GM19025 (cell line): ENCODE measurements around the gene HSD17B4.
"Not testable (repeated sequence)": the region's sequence is repeated elsewhere in the genome, so short reads cannot be mapped to it uniquely, and the experiment has no call there.

ENCODE experiments used
- ATAC-seq: cut with Tn5 transposase; IDR thresholded peaks from one replicate; pipeline ENCODE4 v1.9.1; 2021; ENCODE audit warnings: mild to moderate bottlenecking, low read depth, moderate library complexity; ENCODE audit not compliant: unreplicated experiment

The HSD17B4 gene

GRCh38 chr5:119476341-119476740, 24.0 kb downstream of the HSD17B4 start:
- ATAC-seq = no peak

- no peak for ATAC-seq
These were observed 26.5 kb downstream of the HSD17B4 start for GRCh38 chr5:119478781-119479180.

- ATAC-seq = not testable (repeated sequence)
These were observed 28.3 kb downstream of the HSD17B4 start for GRCh38 chr5:119480629-119481028.

DNA sequence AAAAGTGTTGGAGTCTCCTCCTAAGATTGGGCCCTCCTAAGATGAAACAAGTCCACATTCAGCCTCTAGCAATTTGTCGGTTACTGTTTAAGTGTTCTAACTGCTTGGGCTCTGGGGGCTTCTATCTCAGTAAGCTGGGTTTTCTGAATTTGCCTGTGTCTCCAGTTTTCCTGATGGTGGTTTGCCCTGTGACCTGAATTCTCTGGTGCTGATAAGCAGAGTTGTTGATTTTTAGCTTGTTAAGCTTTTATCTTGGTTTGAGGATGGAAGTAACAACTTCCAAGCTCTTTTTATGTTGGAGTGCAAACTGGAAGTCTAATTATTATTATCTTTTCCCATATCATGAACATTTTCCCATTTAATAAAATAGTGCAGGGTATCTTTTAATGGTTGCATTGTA, 30.9 kb downstream of the HSD17B4 start:
- no peak for ATAC-seq

DNA sequence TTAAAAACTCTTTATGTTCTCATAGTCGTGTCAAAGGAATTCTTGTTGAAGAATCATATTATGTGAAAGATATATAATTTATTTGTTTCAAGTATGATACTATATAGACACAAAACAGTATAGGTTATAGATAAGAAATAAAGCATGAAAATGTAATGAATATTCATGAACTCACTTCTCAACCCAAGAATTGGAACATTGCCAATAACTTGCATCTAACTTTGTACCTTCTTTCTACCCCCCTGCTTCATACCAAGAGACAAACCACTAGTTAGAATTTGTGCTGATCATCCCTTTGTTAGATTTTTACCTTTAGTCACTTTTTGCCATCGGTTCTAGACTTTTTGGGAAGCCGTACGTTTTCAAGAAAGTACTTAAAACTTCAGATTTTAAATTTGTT, 32.6 kb downstream of the HSD17B4 start:
- ATAC-seq = no peak

DNA sequence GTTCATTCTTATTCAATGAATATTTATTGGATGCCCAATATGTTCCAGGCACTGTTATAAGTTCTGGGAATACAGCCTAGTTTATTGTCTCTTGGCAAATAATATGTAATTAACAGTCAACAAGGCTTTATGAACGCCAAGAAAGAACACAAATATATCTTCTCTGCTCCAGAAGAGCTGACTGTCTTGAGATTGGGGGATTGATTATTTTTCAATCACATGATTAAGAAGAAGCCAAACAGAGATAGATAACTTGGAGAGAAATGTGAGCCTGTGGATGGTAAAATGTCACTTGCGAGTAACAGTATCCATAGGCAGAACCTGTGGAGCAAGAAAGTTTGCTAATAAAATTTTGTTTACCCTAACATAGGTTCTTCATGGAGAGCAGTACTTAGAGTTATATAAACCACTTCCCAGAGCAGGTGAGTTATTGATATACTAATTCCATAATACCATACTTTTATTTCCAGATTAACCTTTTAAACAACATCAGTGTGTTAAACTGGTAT, 49.4 kb downstream of the HSD17B4 start:
- no peak for ATAC-seq

DNA sequence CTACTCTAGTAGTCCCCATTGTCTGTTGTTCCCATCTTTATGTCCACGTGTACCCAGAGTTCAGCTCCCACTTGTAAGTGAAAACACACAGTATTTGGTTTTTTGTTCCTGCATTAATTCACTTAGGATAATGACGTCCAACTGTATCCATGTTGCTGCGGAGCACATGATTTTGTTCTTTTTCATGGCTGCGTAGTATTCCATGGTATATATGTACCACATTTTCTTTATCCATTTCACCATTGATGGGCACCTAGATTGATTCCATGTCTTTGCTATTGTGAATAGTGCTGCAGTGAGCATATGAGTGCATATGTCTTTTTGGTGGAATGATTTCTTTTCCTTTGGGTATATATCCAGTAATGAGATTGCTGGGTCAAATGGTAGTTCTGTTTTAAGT, 51.6 kb downstream of the HSD17B4 start:
- not testable (repeated sequence) for ATAC-seq

- no peak for ATAC-seq
These were observed 60.0 kb downstream of the HSD17B4 start for GRCh38 chr5:119512277-119512676.

GRCh38 chr5:119515192-119515591, 62.9 kb downstream of the HSD17B4 start:
- ATAC-seq = no peak

- ATAC-seq = not testable (repeated sequence)
These were observed 64.8 kb downstream of the HSD17B4 start for GRCh38 chr5:119517115-119517514.

- ATAC-seq = no peak
These were observed 68.9 kb downstream of the HSD17B4 start for GRCh38 chr5:119521232-119521631.

GRCh38 chr5:119522841-119523240, 70.5 kb downstream of the HSD17B4 start:
- no peak for ATAC-seq

DNA sequence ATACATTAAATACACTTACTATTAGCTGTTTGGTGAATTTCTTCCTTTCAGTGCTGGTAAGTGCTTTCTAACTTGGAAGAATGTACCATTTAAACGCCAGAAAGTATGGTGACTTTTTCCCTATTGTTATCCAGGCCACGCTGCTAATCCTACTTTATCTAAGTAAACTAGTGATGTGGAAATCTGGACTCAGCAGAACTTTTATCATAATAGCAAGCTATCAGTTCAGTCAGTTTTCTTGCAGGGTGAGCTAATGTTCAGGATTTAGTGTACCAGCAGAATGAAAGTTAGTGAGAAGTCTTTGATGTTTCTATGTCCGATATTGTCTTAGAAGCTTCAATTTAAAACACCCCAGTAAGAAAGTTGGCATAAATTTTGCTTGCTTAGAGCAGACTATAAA, 72.2 kb downstream of the HSD17B4 start:
- ATAC-seq = no peak

- ATAC-seq = no peak
These were observed 75.1 kb downstream of the HSD17B4 start for GRCh38 chr5:119527351-119527750.

- no peak for ATAC-seq
These were observed 77.5 kb downstream of the HSD17B4 start for GRCh38 chr5:119529811-119530210.

DNA sequence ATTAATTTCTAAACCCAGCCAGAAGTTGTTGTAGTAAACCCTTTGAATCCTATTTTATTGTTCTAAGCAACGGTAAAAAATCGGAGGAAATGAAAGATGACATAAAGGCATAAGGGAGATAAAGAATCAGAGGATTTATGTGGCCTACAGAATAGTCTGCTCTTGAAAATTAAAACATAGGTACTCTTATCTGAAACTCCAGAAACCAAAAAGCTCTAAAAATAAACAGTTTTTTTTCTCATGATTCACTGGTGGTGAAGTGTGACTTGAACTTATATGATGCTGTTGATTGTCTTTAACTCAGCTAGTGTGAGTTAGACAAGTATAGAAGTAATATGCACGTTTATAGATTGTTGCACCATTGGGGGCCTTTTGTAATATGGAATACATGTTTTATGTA, 80.3 kb downstream of the HSD17B4 start:
- ATAC-seq = no peak

GRCh38 chr5:119537704-119538103, 85.4 kb downstream of the HSD17B4 start:
- peak; percentile 99 for ATAC-seq

- no peak for ATAC-seq
These were observed 89.4 kb downstream of the HSD17B4 start for GRCh38 chr5:119541716-119542115.

DNA sequence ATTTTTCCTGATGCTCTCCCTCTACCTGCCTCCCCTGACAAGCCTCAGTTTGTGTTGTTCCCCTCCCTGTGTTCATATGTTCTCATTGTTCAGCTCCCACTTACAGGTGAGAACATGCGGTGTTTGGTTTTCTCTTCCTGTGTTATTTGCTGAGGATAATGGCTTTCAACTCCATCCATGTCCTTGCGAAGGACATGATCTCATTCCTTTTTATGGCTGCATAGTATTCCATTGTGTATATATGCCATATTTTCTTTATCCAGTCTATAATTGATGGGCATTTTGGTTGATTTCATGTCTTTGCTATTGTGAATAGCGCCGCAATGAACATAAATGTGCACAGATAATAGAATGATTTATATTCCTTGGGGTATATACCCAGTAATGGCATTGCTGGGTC, 99.5 kb downstream of the HSD17B4 start:
- no peak for ATAC-seq

DNA sequence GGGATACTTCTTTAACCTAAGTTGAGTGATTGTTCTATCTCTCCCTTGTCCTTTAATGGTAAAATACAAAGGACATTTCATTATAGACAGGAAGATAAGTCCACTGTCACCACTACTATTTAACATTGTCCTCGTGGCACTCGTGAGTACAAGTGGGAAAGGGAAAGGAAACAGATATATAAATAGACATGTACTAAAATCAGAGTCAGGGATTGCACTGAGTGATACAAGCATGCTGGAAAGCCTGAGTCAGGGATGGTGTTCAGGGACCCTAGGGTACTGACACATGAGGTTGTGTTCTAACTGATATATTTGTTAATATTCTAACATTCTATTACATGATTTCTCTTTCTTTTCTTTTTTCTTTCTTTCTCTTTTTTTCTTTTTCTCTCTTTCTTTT, 102.3 kb downstream of the HSD17B4 start:
- no peak for ATAC-seq

GRCh38 chr5:119570910-119571309, 118.6 kb downstream of the HSD17B4 start:
- ATAC-seq = no peak

- ATAC-seq = peak; percentile 30
These were observed 126.6 kb downstream of the HSD17B4 start for GRCh38 chr5:119578937-119579336.

DNA sequence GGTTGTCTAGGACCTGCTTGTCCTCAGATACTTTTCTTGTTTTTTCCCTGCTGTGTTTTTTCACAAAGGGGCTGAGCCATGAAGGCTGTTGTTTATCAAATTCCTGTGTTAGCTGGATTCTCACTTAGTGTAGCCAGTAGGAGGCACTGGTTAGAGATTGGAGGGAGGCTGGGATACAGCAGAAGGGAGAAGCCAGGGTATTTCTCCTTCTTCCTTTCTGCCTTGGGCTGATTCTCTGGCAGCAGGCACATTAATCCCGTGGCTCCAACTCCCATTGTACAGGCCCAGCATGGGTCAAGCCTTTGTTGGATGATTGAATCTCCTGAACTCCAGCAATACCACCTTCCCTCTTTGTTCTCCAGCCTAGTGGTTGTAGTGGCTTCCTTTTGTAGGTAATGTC, 130.7 kb downstream of the HSD17B4 start:
- no peak for ATAC-seq
